HEK293 (cell line): ENCODE data around the gene PIK3R2.

Experiments
- GFI1B ChIP-seq: fragments of 450-650 bp; formaldehyde crosslinking; IDR thresholded peaks from 2 replicates; pipeline ENCODE4 v1.5.1; 2016; ENCODE audit warnings: missing biosample characterization, missing genetic modification characterization
- HOXD13 ChIP-seq: sonication (generic); formaldehyde crosslinking; IDR thresholded peaks from 2 replicates; pipeline ENCODE4 v1.8.0; 2022; ENCODE audit warnings: missing genetic modification reagents, borderline replicate concordance
- KLF17 ChIP-seq: fragments of 450-650 bp; formaldehyde crosslinking; IDR thresholded peaks from 2 replicates; pipeline ENCODE4 v1.5.1; 2016; ENCODE audit warnings: missing biosample characterization, missing genetic modification characterization
- PRDM1 ChIP-seq: fragments of 450-650 bp; formaldehyde crosslinking; IDR thresholded peaks from 2 replicates; pipeline ENCODE4; 2016; ENCODE audit warnings: missing biosample characterization, missing genetic modification characterization
- PRDM2 ChIP-seq: fragments of 450-650 bp; formaldehyde crosslinking; IDR thresholded peaks from 2 replicates; pipeline ENCODE4 v1.5.1; 2016; ENCODE audit warnings: missing biosample characterization, missing genetic modification characterization, borderline replicate concordance
- REPIN1 ChIP-seq: fragments of 450-650 bp; formaldehyde crosslinking; IDR thresholded peaks from 2 replicates; pipeline ENCODE4 v1.5.1; 2017; ENCODE audit warnings: missing biosample characterization, missing genetic modification characterization, low read depth
- SP3 ChIP-seq: fragments of 450-650 bp; formaldehyde crosslinking; IDR thresholded peaks from 2 replicates; pipeline ENCODE4 v1.5.1; 2016; ENCODE audit warnings: missing biosample characterization, missing genetic modification characterization
- ZBTB20 ChIP-seq: fragments of 450-650 bp; formaldehyde crosslinking; IDR thresholded peaks from 2 replicates; pipeline ENCODE4 v1.5.1; 2016; ENCODE audit warnings: missing biosample characterization, missing genetic modification characterization
- ZNF133 ChIP-seq: fragments of 450-650 bp; formaldehyde crosslinking; IDR thresholded peaks from 2 replicates; pipeline ENCODE4 v1.5.1; 2016; ENCODE audit warnings: missing biosample characterization, missing genetic modification characterization
- ZNF175 ChIP-seq: fragments of 450-650 bp; formaldehyde crosslinking; IDR thresholded peaks from 2 replicates; pipeline ENCODE4 v1.5.1; 2016; ENCODE audit warnings: missing biosample characterization, missing genetic modification characterization
- ZNF23 ChIP-seq: fragments of 450-650 bp; formaldehyde crosslinking; IDR thresholded peaks from 2 replicates; pipeline ENCODE4 v1.5.1; 2016; ENCODE audit warnings: missing biosample characterization, missing genetic modification characterization, borderline replicate concordance
- ZNF629 ChIP-seq: fragments of 450-650 bp; formaldehyde crosslinking; IDR thresholded peaks from 2 replicates; pipeline ENCODE4 v1.5.1; 2017; ENCODE audit warnings: missing biosample characterization, missing genetic modification characterization
- ZNF670 ChIP-seq: fragments of 450-650 bp; formaldehyde crosslinking; IDR thresholded peaks from 2 replicates; pipeline ENCODE4 v1.5.1; 2016; ENCODE audit warnings: missing biosample characterization, missing genetic modification characterization, low read depth
- ZNF791 ChIP-seq: fragments of 450-650 bp; formaldehyde crosslinking; IDR thresholded peaks from 2 replicates; pipeline ENCODE4 v1.5.1; 2016; ENCODE audit warnings: missing biosample characterization, missing genetic modification characterization
- ZNF830 ChIP-seq: fragments of 450-650 bp; IDR thresholded peaks from 2 replicates; pipeline ENCODE4 v1.5.0; 2018; ENCODE audit warnings: missing biosample characterization, missing genetic modification characterization, low read depth, mild to moderate bottlenecking, moderate library complexity
- TF ChIP-seq, protein P1 (sequence below): fragments of 450-650 bp; formaldehyde crosslinking; IDR thresholded peaks from 2 replicates; pipeline ENCODE4 v1.5.1; 2016; ENCODE audit warnings: missing biosample characterization, missing genetic modification characterization
- TF ChIP-seq, protein P2 (sequence below): fragments of 450-650 bp; formaldehyde crosslinking; IDR thresholded peaks from 2 replicates; pipeline ENCODE4 v1.5.1; 2017; ENCODE audit warnings: missing biosample characterization, missing genetic modification characterization
- TF ChIP-seq, protein P3 (sequence below): fragments of 450-650 bp; IDR thresholded peaks from 2 replicates; pipeline ENCODE4 v1.5.1; 2018; ENCODE audit warnings: missing biosample characterization, missing genetic modification characterization
- TF ChIP-seq, protein P4 (sequence below): fragments of 450-650 bp; formaldehyde crosslinking; IDR thresholded peaks from 2 replicates; pipeline ENCODE4 v1.5.1; 2017; ENCODE audit warnings: missing biosample characterization, missing genetic modification characterization
- TF ChIP-seq, protein P5 (sequence below): fragments of 450-650 bp; formaldehyde crosslinking; optimal IDR thresholded peaks from 2 replicates; pipeline ENCODE3; 2016; ENCODE audit warnings: missing biosample characterization, mild to moderate bottlenecking, missing genetic modification characterization
- TF ChIP-seq, protein P6 (sequence below): IDR thresholded peaks from 2 replicates; pipeline ENCODE4 v1.6.1; 2011; ENCODE audit warnings: mild to moderate bottlenecking, low read depth, low read length, borderline replicate concordance
- TF ChIP-seq, protein P7 (sequence below): fragments of 450-650 bp; formaldehyde crosslinking; IDR thresholded peaks from 2 replicates; pipeline ENCODE4 v1.5.1; 2016; ENCODE audit warnings: missing biosample characterization, missing genetic modification characterization

Gene PIK3R2

DNA sequence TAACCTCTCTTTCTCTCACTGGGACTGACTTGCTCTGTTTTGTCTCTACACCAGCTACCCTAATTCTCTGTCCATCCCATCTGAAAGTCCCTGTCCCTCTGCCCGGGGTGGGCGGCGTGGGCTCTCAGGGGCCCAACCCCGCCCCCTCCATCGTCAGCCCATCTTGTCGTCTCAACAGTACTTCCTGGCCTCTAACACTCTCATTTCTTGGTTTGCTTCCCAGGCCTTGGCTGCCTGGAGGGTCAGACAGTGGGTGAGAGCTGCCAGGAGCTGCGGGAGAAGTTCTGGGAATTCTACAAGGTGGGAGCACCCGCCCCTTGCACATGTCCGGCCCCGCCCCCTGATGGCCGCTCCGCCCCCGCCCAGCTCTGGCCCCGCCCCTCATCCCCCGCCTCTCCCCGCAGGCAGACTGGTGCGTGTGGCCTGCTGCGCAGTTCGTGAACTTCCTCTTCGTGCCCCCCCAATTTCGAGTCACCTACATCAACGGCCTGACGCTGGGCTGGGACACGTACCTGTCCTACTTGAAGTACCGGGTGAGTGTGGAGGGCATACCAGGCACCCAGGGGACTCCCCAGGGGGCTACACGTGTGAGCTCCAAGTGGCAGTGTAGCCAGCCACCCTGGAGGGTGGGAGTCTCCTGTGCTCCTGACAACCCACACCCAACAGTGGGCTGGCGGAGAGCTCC lies 41.7 kb downstream of the PIK3R2 start (continued):
- TF ChIP-seq PRDM2 (tag by site-specific recombination) (no peak), ZBTB20 (tag by site-specific recombination) (no peak), PRDM1 (tag by site-specific recombination) (peak; percentile 39; the same call in 1 of the 2 replicates), SP3 (tag by site-specific recombination) (peak; percentile 47; the same call in 1 of the 2 replicates), ZNF791 (tag by site-specific recombination) (no peak), REPIN1 (no peak), ZNF23 (tag by site-specific recombination) (no peak), HOXD13 (CRISPR knock-in tag) (no peak), ZNF830 (no peak), GFI1B (no peak), ZNF175 (tag by site-specific recombination) (no peak), ZNF133 (tag by site-specific recombination) (no peak), ZNF670 (tag by site-specific recombination) (no peak), ZNF629 (tag by site-specific recombination) (no peak), KLF17 (tag by site-specific recombination) (no peak)
- TF ChIP-seq, protein P1, sequence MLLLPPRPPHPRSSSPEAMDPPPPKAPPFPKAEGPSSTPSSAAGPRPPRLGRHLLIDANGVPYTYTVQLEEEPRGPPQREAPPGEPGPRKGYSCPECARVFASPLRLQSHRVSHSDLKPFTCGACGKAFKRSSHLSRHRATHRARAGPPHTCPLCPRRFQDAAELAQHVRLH (tag by site-specific recombination): no peak
- TF ChIP-seq, protein P2, sequence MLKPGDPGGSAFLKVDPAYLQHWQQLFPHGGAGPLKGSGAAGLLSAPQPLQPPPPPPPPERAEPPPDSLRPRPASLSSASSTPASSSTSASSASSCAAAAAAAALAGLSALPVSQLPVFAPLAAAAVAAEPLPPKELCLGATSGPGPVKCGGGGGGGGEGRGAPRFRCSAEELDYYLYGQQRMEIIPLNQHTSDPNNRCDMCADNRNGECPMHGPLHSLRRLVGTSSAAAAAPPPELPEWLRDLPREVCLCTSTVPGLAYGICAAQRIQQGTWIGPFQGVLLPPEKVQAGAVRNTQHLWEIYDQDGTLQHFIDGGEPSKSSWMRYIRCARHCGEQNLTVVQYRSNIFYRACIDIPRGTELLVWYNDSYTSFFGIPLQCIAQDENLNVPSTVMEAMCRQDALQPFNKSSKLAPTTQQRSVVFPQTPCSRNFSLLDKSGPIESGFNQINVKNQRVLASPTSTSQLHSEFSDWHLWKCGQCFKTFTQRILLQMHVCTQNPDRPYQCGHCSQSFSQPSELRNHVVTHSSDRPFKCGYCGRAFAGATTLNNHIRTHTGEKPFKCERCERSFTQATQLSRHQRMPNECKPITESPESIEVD: no peak
- TF ChIP-seq, protein P3, sequence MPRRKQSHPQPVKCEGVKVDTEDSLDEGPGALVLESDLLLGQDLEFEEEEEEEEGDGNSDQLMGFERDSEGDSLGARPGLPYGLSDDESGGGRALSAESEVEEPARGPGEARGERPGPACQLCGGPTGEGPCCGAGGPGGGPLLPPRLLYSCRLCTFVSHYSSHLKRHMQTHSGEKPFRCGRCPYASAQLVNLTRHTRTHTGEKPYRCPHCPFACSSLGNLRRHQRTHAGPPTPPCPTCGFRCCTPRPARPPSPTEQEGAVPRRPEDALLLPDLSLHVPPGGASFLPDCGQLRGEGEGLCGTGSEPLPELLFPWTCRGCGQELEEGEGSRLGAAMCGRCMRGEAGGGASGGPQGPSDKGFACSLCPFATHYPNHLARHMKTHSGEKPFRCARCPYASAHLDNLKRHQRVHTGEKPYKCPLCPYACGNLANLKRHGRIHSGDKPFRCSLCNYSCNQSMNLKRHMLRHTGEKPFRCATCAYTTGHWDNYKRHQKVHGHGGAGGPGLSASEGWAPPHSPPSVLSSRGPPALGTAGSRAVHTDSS (tag by site-specific recombination): no peak
- TF ChIP-seq, protein P4, sequence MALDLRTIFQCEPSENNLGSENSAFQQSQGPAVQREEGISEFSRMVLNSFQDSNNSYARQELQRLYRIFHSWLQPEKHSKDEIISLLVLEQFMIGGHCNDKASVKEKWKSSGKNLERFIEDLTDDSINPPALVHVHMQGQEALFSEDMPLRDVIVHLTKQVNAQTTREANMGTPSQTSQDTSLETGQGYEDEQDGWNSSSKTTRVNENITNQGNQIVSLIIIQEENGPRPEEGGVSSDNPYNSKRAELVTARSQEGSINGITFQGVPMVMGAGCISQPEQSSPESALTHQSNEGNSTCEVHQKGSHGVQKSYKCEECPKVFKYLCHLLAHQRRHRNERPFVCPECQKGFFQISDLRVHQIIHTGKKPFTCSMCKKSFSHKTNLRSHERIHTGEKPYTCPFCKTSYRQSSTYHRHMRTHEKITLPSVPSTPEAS: no peak
- TF ChIP-seq, protein P5, sequence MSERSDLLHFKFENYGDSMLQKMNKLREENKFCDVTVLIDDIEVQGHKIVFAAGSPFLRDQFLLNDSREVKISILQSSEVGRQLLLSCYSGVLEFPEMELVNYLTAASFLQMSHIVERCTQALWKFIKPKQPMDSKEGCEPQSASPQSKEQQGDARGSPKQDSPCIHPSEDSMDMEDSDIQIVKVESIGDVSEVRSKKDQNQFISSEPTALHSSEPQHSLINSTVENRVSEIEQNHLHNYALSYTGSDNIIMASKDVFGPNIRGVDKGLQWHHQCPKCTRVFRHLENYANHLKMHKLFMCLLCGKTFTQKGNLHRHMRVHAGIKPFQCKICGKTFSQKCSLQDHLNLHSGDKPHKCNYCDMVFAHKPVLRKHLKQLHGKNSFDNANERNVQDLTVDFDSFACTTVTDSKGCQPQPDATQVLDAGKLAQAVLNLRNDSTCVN (tag by site-specific recombination): no peak
- TF ChIP-seq, protein P6, sequence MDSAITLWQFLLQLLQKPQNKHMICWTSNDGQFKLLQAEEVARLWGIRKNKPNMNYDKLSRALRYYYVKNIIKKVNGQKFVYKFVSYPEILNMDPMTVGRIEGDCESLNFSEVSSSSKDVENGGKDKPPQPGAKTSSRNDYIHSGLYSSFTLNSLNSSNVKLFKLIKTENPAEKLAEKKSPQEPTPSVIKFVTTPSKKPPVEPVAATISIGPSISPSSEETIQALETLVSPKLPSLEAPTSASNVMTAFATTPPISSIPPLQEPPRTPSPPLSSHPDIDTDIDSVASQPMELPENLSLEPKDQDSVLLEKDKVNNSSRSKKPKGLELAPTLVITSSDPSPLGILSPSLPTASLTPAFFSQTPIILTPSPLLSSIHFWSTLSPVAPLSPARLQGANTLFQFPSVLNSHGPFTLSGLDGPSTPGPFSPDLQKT: no peak
- TF ChIP-seq, protein P7, sequence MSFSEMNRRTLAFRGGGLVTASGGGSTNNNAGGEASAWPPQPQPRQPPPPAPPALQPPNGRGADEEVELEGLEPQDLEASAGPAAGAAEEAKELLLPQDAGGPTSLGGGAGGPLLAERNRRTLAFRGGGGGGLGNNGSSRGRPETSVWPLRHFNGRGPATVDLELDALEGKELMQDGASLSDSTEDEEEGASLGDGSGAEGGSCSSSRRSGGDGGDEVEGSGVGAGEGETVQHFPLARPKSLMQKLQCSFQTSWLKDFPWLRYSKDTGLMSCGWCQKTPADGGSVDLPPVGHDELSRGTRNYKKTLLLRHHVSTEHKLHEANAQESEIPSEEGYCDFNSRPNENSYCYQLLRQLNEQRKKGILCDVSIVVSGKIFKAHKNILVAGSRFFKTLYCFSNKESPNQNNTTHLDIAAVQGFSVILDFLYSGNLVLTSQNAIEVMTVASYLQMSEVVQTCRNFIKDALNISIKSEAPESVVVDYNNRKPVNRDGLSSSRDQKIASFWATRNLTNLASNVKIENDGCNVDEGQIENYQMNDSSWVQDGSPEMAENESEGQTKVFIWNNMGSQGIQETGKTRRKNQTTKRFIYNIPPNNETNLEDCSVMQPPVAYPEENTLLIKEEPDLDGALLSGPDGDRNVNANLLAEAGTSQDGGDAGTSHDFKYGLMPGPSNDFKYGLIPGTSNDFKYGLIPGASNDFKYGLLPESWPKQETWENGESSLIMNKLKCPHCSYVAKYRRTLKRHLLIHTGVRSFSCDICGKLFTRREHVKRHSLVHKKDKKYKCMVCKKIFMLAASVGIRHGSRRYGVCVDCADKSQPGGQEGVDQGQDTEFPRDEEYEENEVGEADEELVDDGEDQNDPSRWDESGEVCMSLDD: no peak
